ENCODE data around the gene TAGLN2. TPM values are rescaled to one million over a fixed set of nuclear protein-coding genes. Genes with fewer than 3 reads are reported as not detected.

TAGLN2 gene
- polyA plus RNA-seq, 6 donors from 2014 or later: 1,235 to 1,676 (median 1,380) TPM

DNA sequence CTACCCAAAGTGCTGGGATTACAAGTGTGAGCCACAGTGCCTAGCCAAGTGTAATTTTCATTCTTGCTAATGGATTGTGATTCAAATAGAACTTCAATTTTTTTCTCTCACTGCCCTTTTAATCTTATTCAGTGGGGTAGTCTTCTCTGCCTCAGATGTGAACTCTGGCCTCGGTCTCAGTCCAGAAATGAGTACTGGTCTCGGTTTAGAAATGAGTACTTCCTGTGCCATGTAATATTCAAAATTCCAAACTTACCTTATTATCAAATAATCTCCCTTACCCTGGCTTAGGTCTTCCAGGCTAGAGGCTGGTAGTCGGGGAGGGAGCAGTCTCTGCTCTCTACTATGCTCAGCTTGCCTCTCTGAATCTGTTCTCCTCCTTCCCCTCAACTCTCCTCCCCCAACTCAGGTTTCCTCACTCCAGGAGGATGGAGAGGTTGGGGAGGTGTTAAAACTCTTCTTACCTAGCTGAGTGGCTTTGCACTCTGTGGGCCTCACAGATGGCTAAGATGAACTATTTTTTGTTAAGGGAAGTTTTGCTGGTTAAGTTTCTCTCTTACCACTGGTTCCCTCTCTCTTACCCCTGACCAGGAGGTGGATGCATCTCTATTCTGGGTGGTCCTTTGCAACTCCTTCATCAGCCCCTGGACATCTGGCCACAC is 33.5 kb upstream of the TAGLN2 start:
- no peak overlapping the region for H3K4me3 Mint-ChIP-seq
- no peak for ATAC-seq (ENCODE audit: low read depth in 2 of 2)
- H3K27me3 Mint-ChIP-seq: peaks cover 33 to 50% (median 43%) of the 10 kb centered on the region in 3 donors
- no peaks in the 10 kb centered on the region for H3K9me3 Mint-ChIP-seq
- DNase-seq: no peak
- no peaks in the 10 kb centered on the region for H3K4me1 Mint-ChIP-seq
- H3K27ac Mint-ChIP-seq: peak overlapping the region in 1 of 6 donors; percentile 71
- H3K36me3 Mint-ChIP-seq: no peaks in the 10 kb centered on the region

DNA sequence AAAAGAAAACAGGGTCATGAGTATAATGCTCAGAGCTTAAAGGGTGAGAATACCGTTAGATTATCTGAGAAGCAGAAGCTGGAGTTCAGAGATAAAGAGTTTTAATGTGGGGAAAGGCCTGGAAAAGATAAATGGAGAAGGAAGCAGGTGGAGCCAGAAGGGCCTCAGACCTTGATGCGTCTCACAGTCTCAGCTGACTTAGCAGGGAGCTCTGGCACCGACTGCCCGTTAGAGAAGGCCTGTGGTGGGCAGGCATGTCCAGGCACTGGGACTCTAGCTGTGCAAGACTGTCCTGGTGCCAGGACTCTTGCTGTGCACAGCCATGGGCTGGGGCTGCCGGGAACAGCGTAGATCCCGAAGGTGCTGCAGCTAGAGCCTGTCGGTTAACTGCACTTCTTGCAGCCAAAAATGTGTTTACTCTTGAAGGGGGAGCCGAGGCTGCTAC is 32.5 kb upstream of the TAGLN2 start:
- H3K27me3 Mint-ChIP-seq: peaks cover 37 to 58% (median 52%) of the 10 kb centered on the region in 3 donors
- no peaks in the 10 kb centered on the region for H3K36me3 Mint-ChIP-seq
- H3K27ac Mint-ChIP-seq: peak overlapping the region in 1 of 6 donors; percentile 59
- no peaks in the 10 kb centered on the region for H3K9me3 Mint-ChIP-seq
- H3K4me1 Mint-ChIP-seq: no peaks in the 10 kb centered on the region
- DNase-seq (no peak), ATAC-seq (ENCODE audit: low read depth in 2 of 2) (no peak)
- no peak overlapping the region for H3K4me3 Mint-ChIP-seq

DNA sequence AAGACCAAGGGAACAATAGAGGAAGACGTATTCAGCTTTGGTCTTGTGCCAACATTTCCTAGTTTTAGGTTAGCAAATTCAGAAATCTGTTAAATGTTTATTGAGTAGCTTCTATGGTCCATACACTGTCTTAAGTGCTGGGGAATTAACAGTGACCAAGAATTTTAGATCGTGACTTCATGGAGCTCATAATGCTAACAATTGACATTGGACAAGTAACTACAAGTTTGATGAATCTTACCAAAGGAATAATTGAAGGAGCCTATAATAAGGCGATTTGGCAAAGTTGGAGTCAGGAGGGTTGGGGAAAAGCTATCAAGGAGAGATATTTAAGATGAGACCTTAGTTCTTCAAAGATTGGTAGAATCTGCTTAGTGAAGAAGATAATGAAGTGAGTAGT is 30.1 kb upstream of the TAGLN2 start:
- Mint-ChIP-seq H3K27ac (peak overlapping the region in 1 of 6 donors; percentile 25), H3K9me3 (peaks cover 0 to 1% (median 0%) of the 10 kb centered on the region in 7 donors), H3K36me3 (no peaks in the 10 kb centered on the region), H3K27me3 (peaks cover 32 to 74% (median 62%) of the 10 kb centered on the region in 3 donors), H3K4me3 (no peak overlapping the region), H3K4me1 (no peaks in the 10 kb centered on the region)
- ATAC-seq (ENCODE audit: low read depth in 2 of 2): no peak
- no peak for DNase-seq

DNA sequence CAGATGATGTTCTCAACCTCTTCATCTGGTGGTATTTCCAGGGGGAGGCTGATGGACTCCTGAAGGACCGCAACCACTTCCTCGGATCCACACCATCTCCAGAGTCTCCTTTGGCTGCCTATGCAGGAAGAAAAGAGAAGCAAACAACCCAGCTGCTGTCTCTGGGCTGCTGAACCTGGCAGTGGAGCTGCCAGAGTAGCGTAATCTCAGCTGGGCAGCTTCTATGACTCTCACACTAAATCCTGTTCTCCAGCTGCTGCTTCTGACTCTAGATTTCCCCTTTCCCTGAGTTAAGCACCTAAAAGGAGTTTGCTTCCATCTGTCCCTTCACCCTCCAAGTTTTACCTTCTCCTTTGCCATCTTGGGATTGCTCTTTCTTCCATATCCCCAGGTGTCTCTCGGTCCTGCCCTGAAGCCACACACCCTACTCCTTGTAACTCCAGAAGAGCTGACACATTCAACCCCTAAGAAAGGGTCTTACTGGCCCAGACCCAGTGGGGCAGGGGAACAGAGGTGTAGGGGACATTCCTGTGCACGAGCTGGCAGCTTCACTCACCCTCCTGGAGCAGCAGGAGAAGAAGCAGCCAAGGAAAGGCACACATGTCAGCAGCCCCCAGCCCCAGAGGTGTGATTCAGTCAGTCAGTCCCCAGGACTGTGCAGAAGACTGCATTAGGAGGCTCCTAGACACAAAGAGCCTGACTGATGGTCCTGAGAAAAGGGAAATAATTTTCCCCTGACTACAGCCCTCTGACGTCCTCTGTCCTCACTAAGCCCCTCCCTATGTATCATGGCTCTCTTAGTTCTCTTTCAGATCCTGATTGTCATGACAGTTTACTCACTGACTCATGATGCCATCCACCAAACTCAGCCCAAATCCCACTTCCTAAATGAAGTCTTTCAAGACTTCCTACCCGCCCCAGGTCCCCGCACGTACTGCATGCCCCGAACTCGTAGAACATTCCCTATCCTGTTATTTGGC is 28.5 kb upstream of the TAGLN2 start, which contains the start of gene SLAMF9:
Gene SLAMF9, minus strand, starts transcription at position 702 of the 980 bp plus-strand sequence. Its CDS starts 100 bp downstream, at position 602.
- Mint-ChIP-seq H3K4me3 (no peak within 1 kb of the TSS), H3K4me1 (no peaks in the 10 kb centered on the region), H3K9me3 (peaks cover 0 to 1% (median 0%) of the 10 kb centered on the region in 7 donors), H3K27ac (peak within 1 kb of the TSS in 1 of 6 donors; percentile 62), H3K36me3 (no peaks in the 10 kb centered on the region), H3K27me3 (peaks cover 27 to 73% (median 62%) of the 10 kb centered on the region in 3 donors)
- DNase-seq (no peak), ATAC-seq (ENCODE audit: low read depth in 2 of 2) (no peak)

DNA sequence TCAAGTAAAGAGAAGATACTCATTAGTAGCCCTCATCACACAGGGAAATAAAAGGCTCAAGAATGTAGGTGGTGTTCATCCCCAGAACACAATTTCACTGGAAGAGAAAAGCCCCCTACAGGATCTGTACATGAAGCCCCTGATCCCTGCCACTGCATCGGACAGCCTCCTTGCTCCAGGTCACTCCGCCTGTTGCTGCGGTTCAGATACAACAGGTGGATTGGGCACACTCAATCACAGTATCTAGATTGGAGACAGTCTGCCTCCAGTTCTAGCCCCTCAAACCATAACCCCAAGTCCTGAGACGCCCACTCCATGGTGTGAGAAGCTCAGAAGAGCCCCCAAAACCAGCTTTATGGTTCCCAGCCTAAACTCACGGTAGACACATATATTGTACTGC is 27.6 kb upstream of the TAGLN2 start:
- H3K36me3 Mint-ChIP-seq: no peaks in the 10 kb centered on the region
- H3K9me3 Mint-ChIP-seq: peaks cover 0 to 1% (median 0%) of the 10 kb centered on the region in 7 donors
- ATAC-seq (ENCODE audit: low read depth in 2 of 2): no peak
- no peak overlapping the region for H3K27ac Mint-ChIP-seq
- no peak overlapping the region for H3K4me3 Mint-ChIP-seq
- DNase-seq: no peak
- no peaks in the 10 kb centered on the region for H3K4me1 Mint-ChIP-seq
- peaks cover 28 to 74% (median 62%) of the 10 kb centered on the region in 3 donors for H3K27me3 Mint-ChIP-seq

DNA sequence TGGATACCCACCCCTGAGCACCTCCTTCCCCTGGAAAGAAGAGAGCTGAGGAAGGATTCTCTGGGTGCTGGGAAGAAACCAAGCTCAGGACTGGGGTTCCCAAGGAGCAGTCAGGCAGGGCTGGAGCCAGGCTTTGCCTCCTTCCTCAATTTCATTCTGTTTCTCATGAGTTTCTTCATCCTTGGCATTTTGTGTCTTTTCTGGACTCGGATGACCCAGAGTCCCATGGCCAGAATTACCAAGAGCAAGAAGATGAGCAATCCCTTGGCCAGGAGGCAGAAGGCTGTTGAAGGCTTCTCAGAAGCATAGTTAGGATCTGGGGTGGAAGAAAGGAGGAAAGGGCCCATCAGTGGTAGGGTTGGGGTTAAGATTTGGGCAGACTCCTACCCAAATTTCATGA is 26.2 kb upstream of the TAGLN2 start:
- no peaks in the 10 kb centered on the region for H3K4me1 Mint-ChIP-seq
- H3K27ac Mint-ChIP-seq: no peak overlapping the region
- H3K9me3 Mint-ChIP-seq: peaks cover 0 to 1% (median 0%) of the 10 kb centered on the region in 7 donors
- H3K27me3 Mint-ChIP-seq: peaks cover 36 to 73% (median 59%) of the 10 kb centered on the region in 3 donors
- no peaks in the 10 kb centered on the region for H3K36me3 Mint-ChIP-seq
- H3K4me3 Mint-ChIP-seq: no peak overlapping the region
- ATAC-seq (ENCODE audit: low read depth in 2 of 2) (no peak), DNase-seq (no peak)

DNA sequence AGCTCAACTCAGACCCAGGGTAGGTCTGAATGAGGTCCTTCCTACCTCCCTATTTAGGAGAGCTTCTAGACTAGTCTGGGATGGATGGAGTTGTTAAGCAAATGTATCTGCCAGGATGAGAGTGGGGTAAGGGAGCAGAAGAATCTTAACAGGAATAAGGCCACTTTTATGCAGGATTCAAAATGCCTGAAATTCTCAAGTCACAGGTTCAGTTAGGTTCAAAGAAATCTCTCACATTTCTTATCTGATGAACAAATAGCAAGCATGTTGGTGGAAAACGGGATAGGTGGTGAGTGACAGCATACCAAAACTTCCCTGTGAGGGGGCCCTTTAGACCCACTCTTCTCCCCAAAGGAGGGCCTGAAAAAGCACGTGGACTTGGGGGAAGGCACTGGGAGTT is 25.7 kb upstream of the TAGLN2 start:
- H3K27ac Mint-ChIP-seq: no peak overlapping the region
- H3K4me3 Mint-ChIP-seq: no peak overlapping the region

DNA sequence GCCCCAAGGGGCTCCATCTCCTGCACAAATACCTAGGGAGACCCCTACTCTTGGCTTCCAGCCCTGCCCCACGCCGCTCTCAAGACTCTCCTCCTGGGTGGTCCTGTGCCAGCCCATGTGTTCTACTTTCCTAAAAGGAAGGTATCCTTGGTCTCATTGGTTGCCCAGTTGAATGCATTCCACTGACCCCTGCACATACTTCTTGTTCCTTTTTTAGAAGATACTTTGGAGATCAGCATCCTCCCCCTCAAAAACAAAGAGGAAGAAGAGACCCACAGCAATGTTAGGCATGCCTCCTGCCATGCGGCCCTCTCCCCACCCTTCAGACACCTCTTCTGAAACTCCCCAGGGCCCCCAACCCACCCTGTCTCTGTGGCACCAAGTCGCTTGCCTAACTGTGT is 24.7 kb upstream of the TAGLN2 start:
- Mint-ChIP-seq H3K36me3 (no peaks in the 10 kb centered on the region), H3K27me3 (peaks cover 36 to 72% (median 57%) of the 10 kb centered on the region in 3 donors), H3K27ac (no peak overlapping the region), H3K9me3 (peaks cover 0 to 1% (median 0%) of the 10 kb centered on the region in 7 donors), H3K4me3 (peak overlapping the region in 1 of 8 donors; percentile 58), H3K4me1 (peaks cover 6 to 12% (median 8%) of the 10 kb centered on the region in 3 donors)
- ATAC-seq (ENCODE audit: low read depth in 2 of 2): no peak
- DNase-seq: no peak

More for the DNA sequence above, 25.7 kb upstream of the TAGLN2 start:
- ATAC-seq (ENCODE audit: low read depth in 2 of 2) (no peak), DNase-seq (no peak)
- Mint-ChIP-seq H3K9me3 (peaks cover 0 to 1% (median 0%) of the 10 kb centered on the region in 7 donors), H3K4me1 (peaks cover 0 to 2% (median 0%) of the 10 kb centered on the region in 3 donors), H3K27me3 (peaks cover 36 to 69% (median 54%) of the 10 kb centered on the region in 3 donors), H3K36me3 (no peaks in the 10 kb centered on the region)

DNA sequence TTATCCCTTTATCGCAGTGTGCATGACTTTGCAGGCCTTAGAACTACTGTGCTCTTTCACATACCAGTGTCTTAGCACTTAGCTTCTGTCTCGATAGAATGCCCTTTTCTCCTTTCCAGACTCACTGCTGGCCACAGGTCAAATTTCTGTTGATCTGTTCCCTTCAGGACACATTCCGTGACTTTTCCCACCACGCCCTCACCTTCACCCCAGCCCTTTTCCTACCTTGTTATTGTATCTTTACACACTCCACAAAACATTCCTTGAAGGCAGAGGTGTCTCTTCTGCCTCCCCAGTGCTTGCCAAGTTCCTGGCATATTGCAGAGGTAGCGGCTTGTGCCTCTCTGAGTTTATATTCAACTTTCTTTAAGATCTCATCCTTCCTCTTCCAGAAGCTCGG is 23.8 kb upstream of the TAGLN2 start:
- Mint-ChIP-seq H3K27me3 (peaks cover 38 to 72% (median 59%) of the 10 kb centered on the region in 3 donors), H3K36me3 (no peaks in the 10 kb centered on the region), H3K4me1 (peaks cover 10 to 20% (median 12%) of the 10 kb centered on the region in 3 donors), H3K9me3 (peaks cover 0 to 1% (median 0%) of the 10 kb centered on the region in 7 donors), H3K4me3 (no peak overlapping the region), H3K27ac (no peak overlapping the region)
- no peak for ATAC-seq (ENCODE audit: low read depth in 2 of 2)
- no peak for DNase-seq

DNA sequence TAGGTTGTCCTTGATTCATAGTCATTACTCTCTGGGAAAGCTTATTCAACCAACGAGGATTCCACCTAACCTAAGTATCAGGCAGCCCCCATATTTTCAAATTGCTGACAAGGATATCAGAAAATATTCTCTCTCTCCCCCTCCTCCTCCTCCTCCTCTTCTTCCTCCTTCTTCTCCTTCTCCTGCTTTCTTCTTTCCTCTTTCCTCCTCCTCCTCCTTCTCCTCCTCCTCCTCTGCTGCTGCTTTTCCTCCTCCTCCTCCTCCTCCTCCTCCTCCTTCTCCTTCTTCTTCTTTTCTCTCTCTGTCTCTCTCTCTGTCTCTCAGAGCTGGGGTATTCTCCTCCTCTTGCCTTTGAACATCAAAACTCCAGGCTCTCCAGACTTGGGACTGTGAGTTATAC is 22.6 kb upstream of the TAGLN2 start:
- ATAC-seq (ENCODE audit: low read depth in 2 of 2) (no peak), DNase-seq (no peak)
- Mint-ChIP-seq H3K27ac (peak overlapping the region in 1 of 6 donors; percentile 51), H3K27me3 (peaks cover 33 to 72% (median 58%) of the 10 kb centered on the region in 3 donors), H3K4me1 (peaks cover 12 to 20% (median 13%) of the 10 kb centered on the region in 3 donors), H3K9me3 (peaks cover 0 to 1% (median 0%) of the 10 kb centered on the region in 7 donors), H3K4me3 (peak overlapping the region in 1 of 8 donors; percentile 17), H3K36me3 (no peaks in the 10 kb centered on the region)

DNA sequence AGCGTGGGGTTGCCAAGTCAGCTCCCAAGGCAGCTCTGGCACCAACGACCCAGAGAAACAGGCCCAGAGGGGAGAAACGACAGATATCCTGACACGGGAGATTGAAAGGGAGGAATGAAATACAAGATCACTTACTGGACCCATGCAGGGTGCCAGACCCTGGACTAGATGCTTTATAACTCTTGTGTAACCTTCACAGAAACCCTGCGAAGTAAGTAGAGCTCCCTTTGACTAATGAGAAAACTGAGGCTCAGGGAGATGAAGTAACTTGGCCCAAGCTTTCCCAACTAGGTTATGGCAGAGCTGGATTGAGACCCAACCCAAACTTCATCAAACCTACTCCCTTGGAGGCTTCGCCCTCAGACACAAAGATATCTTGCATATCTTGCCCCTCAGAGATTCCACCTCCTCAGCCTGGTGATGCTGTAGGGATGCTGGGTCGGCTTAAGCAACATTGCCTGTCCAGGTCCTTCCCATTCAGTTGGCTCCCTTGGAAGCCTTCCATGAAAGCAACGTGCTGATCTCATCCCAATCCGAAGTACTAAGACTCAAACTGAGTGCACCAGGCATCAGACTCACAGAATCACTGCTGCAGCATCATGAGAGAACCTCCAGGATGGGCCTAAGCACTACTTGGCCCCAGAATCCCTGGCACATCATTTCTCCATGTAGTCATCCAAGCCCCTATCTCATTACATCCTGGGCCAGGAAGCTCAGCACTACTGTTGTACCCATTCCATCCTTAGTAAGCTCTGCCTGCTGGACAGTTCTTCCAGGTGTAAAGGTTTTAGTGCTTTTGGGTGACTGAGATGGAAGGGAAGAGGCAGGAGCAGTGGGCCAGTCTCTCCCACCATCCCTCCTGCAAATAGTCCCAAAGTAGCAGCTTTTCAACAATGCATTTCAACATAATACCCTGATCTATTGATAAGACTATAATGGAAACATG is 21.2 kb upstream of the TAGLN2 start:
- H3K27ac Mint-ChIP-seq: no peak overlapping the region
- H3K4me1 Mint-ChIP-seq: peaks cover 12 to 20% (median 16%) of the 10 kb centered on the region in 3 donors
- peaks cover 28 to 58% (median 49%) of the 10 kb centered on the region in 3 donors for H3K27me3 Mint-ChIP-seq

DNA sequence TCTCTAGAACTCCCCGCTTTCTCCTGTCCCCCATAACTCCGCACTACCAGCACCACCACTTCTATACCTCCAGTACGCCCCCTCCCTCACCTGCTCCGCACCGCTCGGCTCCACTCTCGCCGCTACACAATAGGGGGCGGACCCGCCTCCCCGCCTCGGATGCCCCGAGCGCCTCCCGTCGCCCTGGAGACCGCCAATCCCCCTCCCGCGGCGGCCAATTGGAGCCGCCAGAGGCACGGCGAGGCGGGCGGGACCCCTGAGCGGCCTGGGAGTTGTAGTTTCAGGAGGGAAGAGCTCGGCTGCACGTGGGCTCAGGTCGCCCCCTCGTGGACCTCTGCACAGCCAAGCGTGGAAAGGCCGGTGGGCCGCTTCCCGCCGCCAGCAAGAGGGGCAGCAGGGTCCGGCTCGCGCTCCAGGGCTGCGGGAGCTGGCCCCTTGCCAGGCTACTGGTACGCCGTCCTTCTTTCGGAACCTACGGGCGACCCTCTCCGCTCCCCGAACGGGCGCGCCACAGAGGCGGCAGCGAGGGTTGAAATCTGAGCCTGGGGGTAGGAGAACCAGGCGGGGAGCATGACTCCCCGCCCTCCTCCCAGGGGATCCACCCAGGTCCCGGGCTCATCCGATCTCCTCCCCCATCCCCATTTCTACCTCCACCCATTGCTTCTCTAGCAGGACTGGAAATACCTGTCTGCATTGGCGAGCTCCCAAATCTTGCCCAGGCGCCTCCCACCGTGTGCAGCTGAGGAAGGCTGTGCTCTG is 20.4 kb upstream of the TAGLN2 start, which contains the start of gene IGSF9:
Gene IGSF9, minus strand, starts transcription at position 131 of the 759 bp plus-strand sequence. CDS start 2,159 bp downstream, outside the sequence.
- peaks cover 23 to 49% (median 41%) of the 10 kb centered on the region in 3 donors for H3K27me3 Mint-ChIP-seq
- H3K9me3 Mint-ChIP-seq: peaks cover 0 to under 1% (median 0%) of the 10 kb centered on the region in 7 donors
- DNase-seq (peak; percentile 69), ATAC-seq (ENCODE audit: low read depth in 2 of 2) (peak; percentile 95)
- peaks cover 12 to 20% (median 19%) of the 10 kb centered on the region in 3 donors for H3K4me1 Mint-ChIP-seq
- peaks cover 0 to 5% of the 10 kb centered on the region in 2 donors for H3K36me3 Mint-ChIP-seq
- peak within 1 kb of the TSS; percentile 32 to 92 (median 82) for H3K4me3 Mint-ChIP-seq
- peak within 1 kb of the TSS in 5 of 6 donors; percentile 1 to 88 (median 52) for H3K27ac Mint-ChIP-seq

More for the DNA sequence above, 21.2 kb upstream of the TAGLN2 start:
- no peak for ATAC-seq (ENCODE audit: low read depth in 2 of 2)
- DNase-seq: no peak
- Mint-ChIP-seq H3K4me3 (peak overlapping the region in 7 of 8 donors; percentile 26 to 88 (median 72)), H3K36me3 (peaks cover 0 to 5% of the 10 kb centered on the region in 2 donors), H3K9me3 (peaks cover 0 to 1% (median 0%) of the 10 kb centered on the region in 7 donors)

All from naive B cell (primary cell).